ENCODE results near the gene INPP5D. TPM values are rescaled to one million over a fixed set of nuclear protein-coding genes. Genes with fewer than 3 reads are reported as not detected.

The INPP5D gene
- total RNA-seq, 1 donor from 2014 or later, result 275 TPM

- TF ChIP-seq CTCF (IDR thresholded peaks at IDR 0.05), result no peak
- ChIA-PET POLR2A (no interaction called here), CTCF (no interaction called here)
- no peaks in the 10 kb centered on the region for H3K4me1 Mint-ChIP-seq
- DNase-seq, result no peak
- H3K36me3 Mint-ChIP-seq (ENCODE audit: low read depth), result no peaks in the 10 kb centered on the region
- no peaks in the 10 kb centered on the region for H3K9me3 Mint-ChIP-seq
- H3K27me3 Mint-ChIP-seq, result no peaks in the 10 kb centered on the region
- no peak for ATAC-seq (ENCODE audit: low read depth)
- intact Hi-C loops (cut with micrococcal nuclease), result no loop called here
- no peak overlapping the region for H3K27ac Mint-ChIP-seq
- H3K4me3 Mint-ChIP-seq, result no peak overlapping the region
These were observed 34.4 kb upstream of the INPP5D start for GRCh38 chr2:233025706-233026105.

DNA sequence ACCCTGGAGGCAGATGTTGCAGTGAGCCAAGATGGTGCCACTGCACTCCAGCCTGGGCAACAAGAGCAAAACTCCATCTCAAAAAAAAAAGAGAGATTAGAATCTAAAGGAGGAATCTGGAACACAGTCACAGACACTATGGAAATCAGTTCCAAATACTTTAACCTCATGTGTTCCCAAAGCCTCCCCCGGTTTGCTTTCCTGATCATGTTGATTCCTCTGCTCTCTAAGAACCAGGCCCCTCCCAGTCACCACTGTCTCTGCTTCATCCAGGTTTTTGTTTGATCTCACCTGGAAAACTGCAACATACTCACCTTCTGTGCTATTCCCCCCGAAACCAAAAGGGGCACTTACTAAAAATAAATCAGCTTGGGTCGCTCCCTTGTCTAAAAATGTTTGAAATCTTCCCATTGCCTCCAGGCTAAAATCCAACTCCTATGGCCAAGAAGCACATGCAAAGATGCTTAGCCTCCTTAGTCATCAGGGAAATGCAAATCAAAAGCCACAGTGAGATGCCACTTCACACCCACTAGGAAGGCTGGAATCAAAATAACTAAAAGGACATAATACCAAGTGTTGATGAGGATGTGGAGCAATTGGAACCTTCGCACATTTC is 33.8 kb upstream of the INPP5D start:
- no peak for DNase-seq
- H3K4me1 Mint-ChIP-seq, result no peaks in the 10 kb centered on the region

GRCh38 chr2:233029321-233029720 is 30.8 kb upstream of the INPP5D start:
- intact Hi-C loops (cut with micrococcal nuclease), result loop anchor here (1.0 to 2.0 kb wide), 3 partner anchors 176 to 423 kb away; partner anchors contain the start of gene ATG16L1
- ChIA-PET POLR2A (interaction anchor here (0.9 kb wide), 1 partner anchor 71 kb away, joined by 3 read pairs; no protein-coding TSS in a partner anchor), CTCF (interaction anchor here (0.6 to 1.6 kb wide), 11 partner anchors 18 to 270 kb away, joined by 3 to 6 read pairs (median 4); no protein-coding TSS in a partner anchor)
- no peaks in the 10 kb centered on the region for H3K9me3 Mint-ChIP-seq
- no peaks in the 10 kb centered on the region for H3K4me1 Mint-ChIP-seq
- H3K27me3 Mint-ChIP-seq, result no peaks in the 10 kb centered on the region
- H3K27ac Mint-ChIP-seq, result no peak overlapping the region
- DNase-seq (no peak), ATAC-seq (ENCODE audit: low read depth) (no peak)
- TF ChIP-seq CTCF (IDR thresholded peaks at IDR 0.05), result no peak
- H3K4me3 Mint-ChIP-seq, result no peak overlapping the region
- H3K36me3 Mint-ChIP-seq (ENCODE audit: low read depth), result no peaks in the 10 kb centered on the region

More for the DNA sequence above, 33.8 kb upstream of the INPP5D start:
- Mint-ChIP-seq H3K36me3 (ENCODE audit: low read depth) (no peaks in the 10 kb centered on the region), H3K4me3 (no peak overlapping the region), H3K9me3 (no peaks in the 10 kb centered on the region), H3K27ac (no peak overlapping the region), H3K27me3 (no peaks in the 10 kb centered on the region)
- CTCF ChIA-PET, result interaction anchor here (0.7 kb wide), 1 partner anchor 95 kb away, joined by 4 read pairs; no protein-coding TSS in a partner anchor
- no peak for TF ChIP-seq CTCF (IDR thresholded peaks at IDR 0.05)
- POLR2A ChIA-PET, result no interaction called here
- ATAC-seq (ENCODE audit: low read depth), result no peak
- intact Hi-C loops (cut with micrococcal nuclease), result no loop called here

DNA sequence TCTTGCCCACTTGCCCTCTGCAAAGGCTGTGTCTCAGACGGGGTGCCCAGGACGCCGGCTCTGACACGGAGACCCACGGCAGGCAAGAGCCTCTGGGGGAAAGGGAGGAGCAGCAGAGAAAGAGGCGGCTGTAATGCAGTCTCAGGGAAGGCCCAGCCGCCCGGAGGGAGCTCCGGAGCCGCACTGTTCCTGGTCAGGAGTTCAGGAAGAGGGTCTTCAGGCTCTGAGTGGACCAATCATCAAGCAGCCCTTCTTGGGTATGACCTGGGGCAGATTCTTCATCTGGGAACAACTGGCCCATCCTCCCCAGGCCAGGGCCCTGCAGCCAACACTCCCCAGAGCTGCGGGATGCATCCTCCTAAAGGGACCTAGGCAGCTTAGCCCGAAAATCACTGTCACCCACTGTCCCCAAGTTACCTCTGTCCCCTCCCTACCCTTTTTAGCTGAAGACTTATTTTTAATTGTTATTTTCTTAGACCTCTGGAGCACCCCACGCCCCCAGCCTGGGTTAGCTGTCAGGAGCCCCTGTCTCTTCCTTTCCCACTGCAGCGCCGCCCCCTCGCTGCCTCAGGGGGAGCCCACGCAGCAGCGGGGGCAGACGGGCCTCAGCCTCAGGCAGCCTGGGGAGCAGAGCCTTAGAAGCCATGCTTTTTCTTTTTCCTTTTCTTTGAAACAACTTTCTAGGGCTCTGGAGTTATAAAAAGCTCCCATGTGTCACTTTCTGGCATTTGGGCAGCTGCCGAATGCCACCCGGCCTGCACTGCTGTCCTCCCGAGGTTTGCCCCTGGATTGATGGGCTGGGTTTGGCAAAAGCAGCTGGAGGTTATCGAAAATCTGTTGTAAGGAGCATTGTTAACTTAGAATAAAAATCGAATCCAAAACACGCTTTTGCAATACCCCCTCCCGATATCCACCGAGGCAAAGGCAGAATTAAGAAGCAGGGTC is 28.3 kb upstream of the INPP5D start:
- Mint-ChIP-seq H3K27ac (no peak overlapping the region), H3K4me3 (no peak overlapping the region), H3K27me3 (no peaks in the 10 kb centered on the region), H3K4me1 (no peaks in the 10 kb centered on the region), H3K9me3 (no peaks in the 10 kb centered on the region), H3K36me3 (ENCODE audit: low read depth) (no peaks in the 10 kb centered on the region)
- ATAC-seq (ENCODE audit: low read depth) (no peak), DNase-seq (no peak)
- CTCF ChIA-PET, result interaction anchor here (0.6 kb wide), 1 partner anchor 29 kb away, joined by 3 read pairs; the partner anchor contains the start of gene INPP5D
- intact Hi-C loops (cut with micrococcal nuclease), result no loop called here
- POLR2A ChIA-PET, result no interaction called here
- no peak for TF ChIP-seq CTCF (IDR thresholded peaks at IDR 0.05)
